T-helper 2 cell treated with Interferon-gamma antibody and Interleukin-4, amounts not matched to agents 5 μg/mL and 100 μg/mL, for 36 hours (primary cell): ENCODE data around the gene ACOT7.

Experiments used
- DNase-seq: peaks from one replicate; pipeline ENCODE4 v3.0.0; 2021; ENCODE audit warnings: low spot score
- H3K27ac Mint-ChIP-seq: one replicate; pipeline ENCODE4 v1.8.0; 2021; ENCODE audit warnings: mild to moderate bottlenecking, mixed read lengths
- H3K27me3 Mint-ChIP-seq: one replicate; pipeline ENCODE4 v1.8.0; 2021; ENCODE audit warnings: low read depth, mixed read lengths
- H3K36me3 Mint-ChIP-seq: one replicate; pipeline ENCODE4 v1.8.0; 2021; ENCODE audit warnings: low read depth, mixed read lengths
- H3K4me1 Mint-ChIP-seq: one replicate; pipeline ENCODE4 v1.8.0; 2021; ENCODE audit warnings: low read depth, mixed read lengths
- H3K4me3 Mint-ChIP-seq: one replicate; pipeline ENCODE4 v1.8.0; 2022; ENCODE audit warnings: mild to moderate bottlenecking, moderate library complexity, mixed read lengths
- H3K9me3 Mint-ChIP-seq: one replicate; pipeline ENCODE4 v1.8.0; 2021; ENCODE audit warnings: mixed read lengths

Gene ACOT7

GRCh38 chr1:6271554-6271953, 122.0 kb downstream of the ACOT7 start:
- Mint-ChIP-seq H3K4me1 (no peaks in the 10 kb centered on the region), H3K27ac (no peak overlapping the region), H3K9me3 (no peaks in the 10 kb centered on the region), H3K36me3 (no peaks in the 10 kb centered on the region), H3K4me3 (no peak overlapping the region), H3K27me3 (no peaks in the 10 kb centered on the region)
- no peak for DNase-seq

- no peaks in the 10 kb centered on the region for H3K9me3 Mint-ChIP-seq
- no peak for DNase-seq
- H3K4me3 Mint-ChIP-seq: no peak overlapping the region
- no peaks in the 10 kb centered on the region for H3K36me3 Mint-ChIP-seq
- H3K27me3 Mint-ChIP-seq: no peaks in the 10 kb centered on the region
- H3K4me1 Mint-ChIP-seq: no peaks in the 10 kb centered on the region
- H3K27ac Mint-ChIP-seq: no peak overlapping the region
Measured at GRCh38 chr1:6271006-6271405, 122.6 kb downstream of the ACOT7 start.

- H3K27me3 Mint-ChIP-seq: no peaks in the 10 kb centered on the region
Measured at GRCh38 chr1:6270401-6270800, 123.2 kb downstream of the ACOT7 start.

GRCh38 chr1:6269720-6270400, 123.7 kb downstream of the ACOT7 start:
- Mint-ChIP-seq H3K27ac (no peak overlapping the region), H3K27me3 (no peaks in the 10 kb centered on the region), H3K4me1 (no peaks in the 10 kb centered on the region), H3K9me3 (no peaks in the 10 kb centered on the region), H3K4me3 (no peak overlapping the region), H3K36me3 (no peaks in the 10 kb centered on the region)
- no peak for DNase-seq

More at GRCh38 chr1:6270401-6270800, 123.2 kb downstream of the ACOT7 start:
- no peak overlapping the region for H3K4me3 Mint-ChIP-seq
- H3K4me1 Mint-ChIP-seq: no peaks in the 10 kb centered on the region
- no peaks in the 10 kb centered on the region for H3K9me3 Mint-ChIP-seq
- no peak overlapping the region for H3K27ac Mint-ChIP-seq
- no peak for DNase-seq
- no peaks in the 10 kb centered on the region for H3K36me3 Mint-ChIP-seq

- DNase-seq: no peak
- no peaks in the 10 kb centered on the region for H3K9me3 Mint-ChIP-seq
- no peaks in the 10 kb centered on the region for H3K4me1 Mint-ChIP-seq
- no peaks in the 10 kb centered on the region for H3K36me3 Mint-ChIP-seq
- H3K27me3 Mint-ChIP-seq: no peaks in the 10 kb centered on the region
- H3K27ac Mint-ChIP-seq: no peak overlapping the region
- H3K4me3 Mint-ChIP-seq: no peak overlapping the region
Measured at GRCh38 chr1:6269296-6269695, 124.3 kb downstream of the ACOT7 start.

- no peaks in the 10 kb centered on the region for H3K36me3 Mint-ChIP-seq
- H3K9me3 Mint-ChIP-seq: no peaks in the 10 kb centered on the region
- H3K4me3 Mint-ChIP-seq: no peak overlapping the region
- DNase-seq: no peak
- H3K27me3 Mint-ChIP-seq: no peaks in the 10 kb centered on the region
- H3K4me1 Mint-ChIP-seq: no peaks in the 10 kb centered on the region
- H3K27ac Mint-ChIP-seq: no peak overlapping the region
Measured at GRCh38 chr1:6268415-6268814, 125.2 kb downstream of the ACOT7 start.

GRCh38 chr1:6267686-6268322, 125.8 kb downstream of the ACOT7 start:
- no peaks in the 10 kb centered on the region for H3K27me3 Mint-ChIP-seq
- no peaks in the 10 kb centered on the region for H3K36me3 Mint-ChIP-seq
- no peak overlapping the region for H3K4me3 Mint-ChIP-seq
- DNase-seq: no peak
- no peaks in the 10 kb centered on the region for H3K9me3 Mint-ChIP-seq
- no peak overlapping the region for H3K27ac Mint-ChIP-seq
- no peaks in the 10 kb centered on the region for H3K4me1 Mint-ChIP-seq

- Mint-ChIP-seq H3K36me3 (no peaks in the 10 kb centered on the region), H3K9me3 (no peaks in the 10 kb centered on the region), H3K27me3 (peaks cover 4% of the 10 kb centered on the region), H3K4me1 (no peaks in the 10 kb centered on the region), H3K27ac (no peak overlapping the region), H3K4me3 (no peak overlapping the region)
- no peak for DNase-seq
Measured at GRCh38 chr1:6266641-6267040, 126.9 kb downstream of the ACOT7 start.

GRCh38 chr1:6265151-6265550, 128.4 kb downstream of the ACOT7 start:
- H3K36me3 Mint-ChIP-seq: no peaks in the 10 kb centered on the region
- no peaks in the 10 kb centered on the region for H3K9me3 Mint-ChIP-seq
- H3K27ac Mint-ChIP-seq: no peak overlapping the region
- H3K27me3 Mint-ChIP-seq: peaks cover 4% of the 10 kb centered on the region
- H3K4me1 Mint-ChIP-seq: no peaks in the 10 kb centered on the region
- DNase-seq: no peak
- no peak overlapping the region for H3K4me3 Mint-ChIP-seq

GRCh38 chr1:6263716-6264115, 129.9 kb downstream of the ACOT7 start:
- no peaks in the 10 kb centered on the region for H3K4me1 Mint-ChIP-seq
- no peak overlapping the region for H3K4me3 Mint-ChIP-seq
- H3K9me3 Mint-ChIP-seq: no peaks in the 10 kb centered on the region
- no peaks in the 10 kb centered on the region for H3K36me3 Mint-ChIP-seq
- no peak overlapping the region for H3K27ac Mint-ChIP-seq
- no peak for DNase-seq
- H3K27me3 Mint-ChIP-seq: peaks cover 16% of the 10 kb centered on the region

GRCh38 chr1:6262555-6263420, 130.8 kb downstream of the ACOT7 start:
- Mint-ChIP-seq H3K9me3 (no peaks in the 10 kb centered on the region), H3K4me1 (no peaks in the 10 kb centered on the region), H3K27ac (no peak overlapping the region), H3K27me3 (peaks cover 17% of the 10 kb centered on the region), H3K4me3 (no peak overlapping the region), H3K36me3 (no peaks in the 10 kb centered on the region)
- DNase-seq: no peak

- H3K27me3 Mint-ChIP-seq: peaks cover 17% of the 10 kb centered on the region
- no peaks in the 10 kb centered on the region for H3K4me1 Mint-ChIP-seq
- H3K4me3 Mint-ChIP-seq: peak overlapping the region; percentile 63
- H3K27ac Mint-ChIP-seq: no peak overlapping the region
- DNase-seq: no peak
- no peaks in the 10 kb centered on the region for H3K36me3 Mint-ChIP-seq
- no peaks in the 10 kb centered on the region for H3K9me3 Mint-ChIP-seq
Measured at GRCh38 chr1:6261615-6261995, 132.0 kb downstream of the ACOT7 start.

GRCh38 chr1:6260961-6261614, 132.5 kb downstream of the ACOT7 start, which contains the start of gene GPR153:
GPR153 (minus strand) TSS chr1:6261098; CDS start chr1:6254905, 6,193 bp downstream.
- no peaks in the 10 kb centered on the region for H3K36me3 Mint-ChIP-seq
- no peak within 1 kb of the TSS for H3K27ac Mint-ChIP-seq
- H3K9me3 Mint-ChIP-seq: no peaks in the 10 kb centered on the region
- H3K27me3 Mint-ChIP-seq: peaks cover 17% of the 10 kb centered on the region
- no peaks in the 10 kb centered on the region for H3K4me1 Mint-ChIP-seq
- peak; percentile 60 for DNase-seq
- peak within 1 kb of the TSS; percentile 63 for H3K4me3 Mint-ChIP-seq
